ENCODE data around the gene HINT3. TPM values are rescaled to one million over a fixed set of nuclear protein-coding genes. Genes with fewer than 3 reads are reported as not detected.

Gene HINT3
- total and polyA plus RNA-seq, 2 of the 13 experiments (the other 11 are each of a cell fraction or from before 2014, with no cell fraction given) = 3.1 to 22.8 TPM

GRCh38 chr6:125913864-125914351 lies 42.7 kb upstream of the HINT3 start:
- FAIRE-seq = no peak
- BruUV-seq (replicated peaks) = no TSS peak
- ChIA-PET POLR2A (no interaction called here), CTCF (ENCODE audit: low intra/inter-chr PET ratio, low total read pairs) (no interaction called here)
- H2AFZ ChIP-seq (ENCODE audit: low read length) = no peak overlapping the region
- 76% methylated on average over 5 of the region's 5 CpGs for WGBS (ENCODE audit: low lambda C conversion rate)
- in situ Hi-C loops (cut with HindIII; ENCODE audit: extremely low pct_ligation_motif_present, low pct_unique_long_range_greater_than_20kb) = no loop called here
- no peak for DNase-seq (ENCODE audit: low spot score)
- intact Hi-C loops (cut with micrococcal nuclease; ENCODE audit: unreplicated experiment) = no loop called here
- H3K27me3 ChIP-seq (ENCODE audit: control insufficient read depth in 1 of 2, insufficient read depth in 2 of 2, low read length in 2 of 2) = no peaks in the 10 kb centered on the region
- H4K20me1 ChIP-seq (ENCODE audit: insufficient read depth, low read length) = no peaks in the 10 kb centered on the region
- ATAC-seq = no peak
- peaks cover 15% of the 10 kb centered on the region for H3K4me1 ChIP-seq (ENCODE audit: insufficient read depth, low read length)
- H3K4me3 ChIP-seq (replicated peaks in 1 of 3; ENCODE audit: insufficient read depth in 1 of 3, low read depth in 2 of 3, low read length in 3 of 3) = no peak overlapping the region
- H3K79me2 ChIP-seq (ENCODE audit: insufficient read depth, low read length) = no peaks in the 10 kb centered on the region
- H3K9me3 ChIP-seq (ENCODE audit: low read length) = no peaks in the 10 kb centered on the region
- H3K9ac ChIP-seq (ENCODE audit: insufficient read depth, low read depth, low read length) = no peak overlapping the region
- H3K36me3 ChIP-seq (replicated peaks in 1 of 2; ENCODE audit: control insufficient read depth in 1 of 2, insufficient read depth in 2 of 2, low read length in 2 of 2) = peaks cover 6 to 26% of the 10 kb centered on the region in 2 experiments
- no peak overlapping the region for H3K4me2 ChIP-seq (ENCODE audit: low read depth, low read length)
- TF ChIP-seq HNRNPL (IDR thresholded peaks at IDR 0.05; ENCODE audit: low read depth, low read length) (no peak), MYC (CRISPR knock-in tag; IDR thresholded peaks at IDR 0.05; ENCODE audit: borderline replicate concordance) (no peak), ZBTB44 (CRISPR knock-in tag; IDR thresholded peaks at IDR 0.05) (no peak), HCFC1 (IDR thresholded peaks at IDR 0.05; ENCODE audit: low read depth, low read length) (no peak)
- no peak overlapping the region for H3K27ac ChIP-seq (ENCODE audit: extremely low read length, insufficient read depth, low read length)

GRCh38 chr6:125918230-125918629 lies 38.3 kb upstream of the HINT3 start:
- H3K4me3 ChIP-seq (replicated peaks in 1 of 3; ENCODE audit: insufficient read depth in 1 of 3, low read depth in 2 of 3, low read length in 3 of 3) = peak overlapping the region in 1 of 3 experiments; percentile 65; a peak in 1 of 6 replicates
- H2AFZ ChIP-seq (ENCODE audit: low read length) = no peak overlapping the region
- FAIRE-seq (no peak), ATAC-seq (peak; percentile 12), DNase-seq (ENCODE audit: low spot score) (no peak)
- peaks cover 18% of the 10 kb centered on the region for H3K79me2 ChIP-seq (ENCODE audit: insufficient read depth, low read length)
- H3K4me2 ChIP-seq (ENCODE audit: low read depth, low read length) = peak overlapping the region; percentile 76
- no peaks in the 10 kb centered on the region for H3K9me3 ChIP-seq (ENCODE audit: low read length)
- in situ Hi-C loops (cut with HindIII; ENCODE audit: extremely low pct_ligation_motif_present, low pct_unique_long_range_greater_than_20kb) (no loop called here), intact Hi-C loops (cut with micrococcal nuclease; ENCODE audit: unreplicated experiment) (no loop called here)
- peaks cover 56% of the 10 kb centered on the region for H3K4me1 ChIP-seq (ENCODE audit: insufficient read depth, low read length)
- BruUV-seq (replicated peaks) = TSS peak; percentile 99
- no peaks in the 10 kb centered on the region for H3K27me3 ChIP-seq (ENCODE audit: control insufficient read depth in 1 of 2, insufficient read depth in 2 of 2, low read length in 2 of 2)
- peaks cover 18 to 39% of the 10 kb centered on the region in 2 experiments for H3K36me3 ChIP-seq (replicated peaks in 1 of 2; ENCODE audit: control insufficient read depth in 1 of 2, insufficient read depth in 2 of 2, low read length in 2 of 2)
- ChIA-PET POLR2A (interaction anchor here (0.7 to 3.8 kb wide), 10 partner anchors 12 to 128 kb away, joined by 3 to 30 read pairs (median 6); partner anchors contain the start of genes HINT3, NCOA7 and TRMT11), CTCF (ENCODE audit: low intra/inter-chr PET ratio, low total read pairs) (no interaction called here)
- 98% methylated on average over 4 of the region's 4 CpGs for WGBS (ENCODE audit: low lambda C conversion rate)
- peak overlapping the region; percentile 84 for H3K27ac ChIP-seq (ENCODE audit: extremely low read length, insufficient read depth, low read length)
- H3K9ac ChIP-seq (ENCODE audit: insufficient read depth, low read depth, low read length) = peak overlapping the region; percentile 82
- no peaks in the 10 kb centered on the region for H4K20me1 ChIP-seq (ENCODE audit: insufficient read depth, low read length)
- TF ChIP-seq HMG20A (CRISPR knock-in tag; IDR thresholded peaks at IDR 0.05; ENCODE audit: borderline replicate concordance) = no peak
- no peak for TF ChIP-seq AKAP8 (CRISPR knock-in tag; IDR thresholded peaks at IDR 0.05)
- TF ChIP-seq ZNF510 (CRISPR knock-in tag; IDR thresholded peaks at IDR 0.05; ENCODE audit: low read depth) = 0 out of 2 replicates have a peak, but pooled peaks have one; percentile 35
- 0 out of 2 replicates have a peak, but pooled peaks have one; percentile 16 for TF ChIP-seq ZNF383 (CRISPR knock-in tag; IDR thresholded peaks at IDR 0.05; ENCODE audit: borderline replicate concordance)
- no peak for TF ChIP-seq ZNF275 (CRISPR knock-in tag; IDR thresholded peaks at IDR 0.05; ENCODE audit: borderline replicate concordance)
